SK-N-SH treated with all-trans-retinoic acid at 6 μM for 48 hours (cell line): ENCODE data around the gene SFRP2.

Experiments used
- ATAC-seq: fragments of 200-7000 bp; cut with Tn5 transposase; 3 replicates; pipeline ENCODE4 v1.9.1; 2020; ENCODE audit warnings: mild to moderate bottlenecking, moderate library complexity
- ARNTL ChIP-seq: fragments of 450-650 bp; formaldehyde crosslinking; IDR thresholded peaks from 2 replicates; pipeline ENCODE4 v1.5.0; 2020; ENCODE audit warnings: low read depth, mild to moderate bottlenecking, moderate library complexity, borderline replicate concordance
- BACH2 ChIP-seq: fragments of 250-450 bp; sonication (Bioruptor Pico); IDR thresholded peaks from 2 replicates; pipeline ENCODE4 v1.9.0; 2021; ENCODE audit warnings: mild to moderate bottlenecking, borderline replicate concordance
- CSDC2 ChIP-seq: fragments of 250-450 bp; sonication (Bioruptor Pico); IDR thresholded peaks from 2 replicates; pipeline ENCODE4 v1.5.0; 2020; ENCODE audit warnings: mild to moderate bottlenecking, moderate library complexity
- ESRRG ChIP-seq: fragments of 250-450 bp; sonication (Bioruptor Pico); IDR thresholded peaks from 2 replicates; pipeline ENCODE4 v1.6.1; 2021; ENCODE audit warnings: mild to moderate bottlenecking
- GLIS3 ChIP-seq: fragments of 250-450 bp; sonication (Bioruptor Pico); IDR thresholded peaks from 2 replicates; pipeline ENCODE4 v1.5.0; 2020; ENCODE audit warnings: mild to moderate bottlenecking, moderate library complexity
- ISL1 ChIP-seq: fragments of 250-450 bp; sonication (Bioruptor Pico); IDR thresholded peaks from 2 replicates; pipeline ENCODE4 v2.1.2; 2022; ENCODE audit warnings: mild to moderate bottlenecking, moderate library complexity
- OSR1 ChIP-seq: fragments of 250-450 bp; sonication (Bioruptor Pico); IDR thresholded peaks from 2 replicates; pipeline ENCODE4 v1.8.0; 2022; ENCODE audit warnings: moderate library complexity, mild to moderate bottlenecking, inconsistent platforms
- PATZ1 ChIP-seq: fragments of 250-450 bp; sonication (Bioruptor Pico); IDR thresholded peaks from 2 replicates; pipeline ENCODE4 v1.8.0; 2020; ENCODE audit warnings: mild to moderate bottlenecking, moderate library complexity, borderline replicate concordance
- PPARA ChIP-seq: fragments of 250-450 bp; sonication (Bioruptor Pico); IDR thresholded peaks from 2 replicates; pipeline ENCODE4 v1.5.0; 2020; ENCODE audit warnings: mild to moderate bottlenecking, borderline replicate concordance
- RARB ChIP-seq: fragments of 250-450 bp; sonication (Bioruptor Pico); IDR thresholded peaks from 2 replicates; pipeline ENCODE4 v1.8.0; 2021; ENCODE audit warnings: mild to moderate bottlenecking, moderate library complexity
- SNAI2 ChIP-seq: fragments of 250-450 bp; sonication (Bioruptor Pico); IDR thresholded peaks from 2 replicates; pipeline ENCODE4 v1.5.0; 2020; ENCODE audit warnings: mild to moderate bottlenecking, moderate library complexity
- TCF4 ChIP-seq: fragments of 250-450 bp; sonication (Bioruptor Pico); IDR thresholded peaks from 2 replicates; pipeline ENCODE4 v1.8.0; 2021; ENCODE audit warnings: mild to moderate bottlenecking, moderate library complexity, borderline replicate concordance
- TOX ChIP-seq: fragments of 250-450 bp; sonication (Bioruptor Pico); IDR thresholded peaks from 2 replicates; pipeline ENCODE4 v1.8.0; 2021; ENCODE audit warnings: mild to moderate bottlenecking, moderate library complexity, borderline replicate concordance
- TSHZ2 ChIP-seq: fragments of 250-450 bp; sonication (Bioruptor Pico); IDR thresholded peaks from 2 replicates; pipeline ENCODE4 v1.5.0; 2020; ENCODE audit warnings: mild to moderate bottlenecking, moderate library complexity
- ZC3H10 ChIP-seq: fragments of 250-450 bp; sonication (Bioruptor Pico); IDR thresholded peaks from 2 replicates; pipeline ENCODE4 v1.5.1; 2021; ENCODE audit warnings: mild to moderate bottlenecking, moderate library complexity
- ZFP3 ChIP-seq: fragments of 250-450 bp; sonication (Bioruptor Pico); IDR thresholded peaks from 2 replicates; pipeline ENCODE4 v1.5.0; 2020; ENCODE audit warnings: mild to moderate bottlenecking, moderate library complexity
- ZNF565 ChIP-seq: fragments of 450-650 bp; formaldehyde crosslinking; conservative IDR thresholded peaks from 2 replicates; pipeline ENCODE4 v1.5.0; 2020; ENCODE audit warnings: low read depth, mild to moderate bottlenecking, moderate library complexity
- ZNF70 ChIP-seq: fragments of 450-650 bp; formaldehyde crosslinking; IDR thresholded peaks from 2 replicates; pipeline ENCODE4 v1.5.0; 2020; ENCODE audit warnings: mild to moderate bottlenecking, moderate library complexity
- ZNF8 ChIP-seq: fragments of 450-650 bp; formaldehyde crosslinking; IDR thresholded peaks from 2 replicates; pipeline ENCODE4 v1.5.0; 2020; ENCODE audit warnings: mild to moderate bottlenecking, moderate library complexity
- TF ChIP-seq, protein P1 (sequence below): fragments of 250-450 bp; sonication (Bioruptor Pico); IDR thresholded peaks from 2 replicates; pipeline ENCODE4 v1.5.1; 2021; ENCODE audit warnings: mild to moderate bottlenecking, moderate library complexity

SFRP2 gene

DNA sequence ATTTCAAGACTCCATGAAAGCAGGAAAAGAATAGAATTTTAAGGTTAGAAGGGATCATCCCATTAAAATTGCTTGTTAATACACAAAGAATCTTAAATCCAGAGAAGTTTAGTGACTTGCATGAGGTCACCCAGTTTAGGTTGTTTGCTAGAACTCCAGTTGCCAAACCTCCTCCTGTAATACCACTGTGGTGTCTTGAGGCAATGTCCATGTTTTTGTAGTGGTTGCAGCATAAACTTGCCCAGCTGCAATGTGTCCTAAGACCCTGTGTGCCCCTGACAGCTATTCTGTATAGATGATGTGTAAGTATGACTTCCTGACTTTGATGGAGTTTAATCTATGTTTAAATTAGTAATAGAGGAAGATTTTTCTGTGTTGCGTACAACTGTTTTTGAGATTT is 6.3 kb downstream of the SFRP2 start:
- ATAC-seq, result no peak
- TF ChIP-seq TOX (CRISPR knock-in tag), result no peak
- no peak for TF ChIP-seq BACH2
- TF ChIP-seq TSHZ2 (CRISPR knock-in tag), result no peak
- TF ChIP-seq GLIS3 (CRISPR knock-in tag), result no peak
- TF ChIP-seq ZNF70 (CRISPR knock-in tag), result no peak
- TF ChIP-seq OSR1 (CRISPR knock-in tag), result no peak
- no peak for TF ChIP-seq ZNF565 (CRISPR knock-in tag)
- TF ChIP-seq, protein P1, sequence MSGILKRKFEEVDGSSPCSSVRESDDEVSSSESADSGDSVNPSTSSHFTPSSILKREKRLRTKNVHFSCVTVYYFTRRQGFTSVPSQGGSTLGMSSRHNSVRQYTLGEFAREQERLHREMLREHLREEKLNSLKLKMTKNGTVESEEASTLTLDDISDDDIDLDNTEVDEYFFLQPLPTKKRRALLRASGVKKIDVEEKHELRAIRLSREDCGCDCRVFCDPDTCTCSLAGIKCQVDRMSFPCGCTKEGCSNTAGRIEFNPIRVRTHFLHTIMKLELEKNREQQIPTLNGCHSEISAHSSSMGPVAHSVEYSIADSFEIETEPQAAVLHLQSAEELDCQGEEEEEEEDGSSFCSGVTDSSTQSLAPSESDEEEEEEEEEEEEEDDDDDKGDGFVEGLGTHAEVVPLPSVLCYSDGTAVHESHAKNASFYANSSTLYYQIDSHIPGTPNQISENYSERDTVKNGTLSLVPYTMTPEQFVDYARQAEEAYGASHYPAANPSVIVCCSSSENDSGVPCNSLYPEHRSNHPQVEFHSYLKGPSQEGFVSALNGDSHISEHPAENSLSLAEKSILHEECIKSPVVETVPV, result no peak
- TF ChIP-seq ZNF8 (CRISPR knock-in tag), result no peak
- no peak for TF ChIP-seq CSDC2

DNA sequence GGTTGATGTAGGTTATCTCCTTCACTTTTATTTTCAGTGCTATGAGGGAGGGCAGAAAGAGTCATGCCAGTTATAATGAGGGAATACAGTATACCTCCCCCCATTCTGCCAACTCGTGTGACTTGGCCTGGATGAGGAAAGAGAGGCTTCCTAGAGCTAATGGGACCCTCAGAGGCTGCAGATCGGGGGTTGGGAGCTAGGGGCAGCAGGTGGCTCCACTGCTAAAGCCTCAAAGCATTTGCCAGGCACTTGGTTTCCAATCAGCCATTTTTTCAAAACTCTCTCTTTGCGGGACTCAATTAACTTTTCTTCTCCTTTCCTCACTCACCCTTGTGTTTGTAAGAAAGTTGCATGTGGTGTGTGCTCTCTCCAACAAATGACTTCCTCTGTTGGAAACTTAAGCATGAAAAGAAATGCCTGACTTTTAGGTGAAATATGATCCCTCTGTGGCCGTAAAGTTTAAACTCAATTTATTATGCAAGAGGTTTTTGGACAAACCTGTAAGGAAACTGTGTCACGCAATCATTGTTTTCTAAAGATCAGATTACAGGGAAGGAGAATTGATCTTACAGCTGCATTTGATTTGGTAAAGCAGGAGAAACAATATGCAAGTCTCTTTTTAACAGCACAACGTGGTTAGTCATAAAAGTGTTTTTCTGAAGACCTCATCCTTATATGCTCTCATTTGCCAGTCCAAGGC is 7.0 kb downstream of the SFRP2 start:
- TF ChIP-seq ZFP3 (CRISPR knock-in tag), result no peak
- TF ChIP-seq ZNF8 (CRISPR knock-in tag), result no peak
- no peak for TF ChIP-seq TOX (CRISPR knock-in tag)
- TF ChIP-seq, protein P1, result no peak
- no peak for TF ChIP-seq CSDC2
- TF ChIP-seq ZC3H10 (CRISPR knock-in tag), result no peak
- TF ChIP-seq SNAI2 (CRISPR knock-in tag), result no peak
- TF ChIP-seq RARB, result no peak
- TF ChIP-seq TCF4 (CRISPR knock-in tag), result no peak
- TF ChIP-seq GLIS3 (CRISPR knock-in tag), result no peak
- TF ChIP-seq PPARA (CRISPR knock-in tag), result no peak
- ATAC-seq, result no peak

DNA sequence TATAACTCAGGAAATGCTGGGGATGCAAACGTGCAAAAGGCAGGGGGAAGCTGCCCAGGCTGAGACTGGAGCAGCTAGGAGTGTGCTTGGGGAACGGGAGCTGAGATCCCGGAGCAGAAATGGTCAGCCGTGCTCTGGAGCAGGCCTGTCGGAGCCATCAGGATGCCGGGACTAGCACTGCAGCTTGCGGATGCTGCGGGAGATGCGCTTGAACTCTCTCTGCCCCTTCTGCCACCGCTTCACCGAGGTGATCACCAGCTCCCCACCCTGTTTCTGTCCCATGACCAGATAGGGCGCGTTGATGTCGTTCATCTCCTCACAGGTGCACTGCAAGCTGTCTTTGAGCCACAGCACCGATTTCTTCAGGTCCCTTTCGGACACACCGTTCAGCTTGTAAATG is 7.6 kb downstream of the SFRP2 start:
- no peak for ATAC-seq
- TF ChIP-seq ZNF70 (CRISPR knock-in tag) (no peak), PATZ1 (CRISPR knock-in tag) (no peak), TSHZ2 (CRISPR knock-in tag) (no peak), ZC3H10 (CRISPR knock-in tag) (no peak), ZNF565 (CRISPR knock-in tag) (no peak), OSR1 (CRISPR knock-in tag) (no peak), ISL1 (CRISPR knock-in tag) (no peak), ESRRG (CRISPR knock-in tag) (no peak), TOX (CRISPR knock-in tag) (no peak), ARNTL (CRISPR knock-in tag) (no peak), TCF4 (CRISPR knock-in tag) (no peak), GLIS3 (CRISPR knock-in tag) (no peak)
- TF ChIP-seq, all 23 proteins: peak for 0
